AG08396 (cell line): ENCODE results near the gene NEGR1.

Source experiments
- DNase-seq: peaks from one replicate; pipeline ENCODE4 v3.0.0; 2012; ENCODE audit warnings: low spot score, mixed read lengths

NEGR1 gene

GRCh38 chr1:72230746-72231145, 51.6 kb downstream of the NEGR1 start:
- no peak for DNase-seq

- DNase-seq = no peak
Measured at GRCh38 chr1:72229893-72230292, 52.4 kb downstream of the NEGR1 start.

DNA sequence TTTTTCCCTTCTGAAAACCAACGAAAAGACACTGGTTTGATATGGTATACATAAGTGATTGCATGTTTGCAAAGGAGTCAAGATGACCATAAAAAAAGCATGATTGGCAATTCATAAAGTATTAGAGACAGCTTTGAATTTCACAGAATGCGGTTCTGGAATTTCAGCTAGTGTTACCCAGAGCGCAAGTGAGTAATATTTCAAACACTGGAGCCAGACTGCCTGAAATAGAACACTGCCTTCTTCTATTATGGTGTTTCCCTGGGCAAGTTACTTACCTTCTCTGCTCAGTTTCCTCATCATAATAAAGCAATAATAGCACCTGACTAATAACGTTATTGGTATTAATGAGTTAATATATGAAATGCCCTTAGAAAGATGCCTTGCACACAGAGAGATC, 54.7 kb downstream of the NEGR1 start:
- DNase-seq = no peak

DNA sequence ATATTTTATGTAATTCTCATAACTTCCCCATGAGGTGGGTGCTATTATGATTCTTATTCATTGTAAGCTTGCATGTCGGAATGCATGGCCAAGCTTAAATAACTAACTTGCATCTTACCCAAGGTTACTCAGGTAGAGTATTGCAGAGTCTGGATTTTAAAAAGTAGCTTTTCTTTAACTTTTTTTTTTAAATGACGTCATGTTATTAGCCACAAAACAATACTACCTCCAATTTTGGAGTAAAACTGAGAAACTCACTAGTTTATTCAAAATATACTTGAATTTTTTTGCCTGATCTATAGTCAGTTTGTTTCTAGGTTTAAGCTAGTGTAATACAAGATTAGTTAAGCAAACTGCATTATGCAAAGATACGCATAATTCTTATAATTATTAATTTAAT, 57.8 kb downstream of the NEGR1 start:
- no peak for DNase-seq

DNA sequence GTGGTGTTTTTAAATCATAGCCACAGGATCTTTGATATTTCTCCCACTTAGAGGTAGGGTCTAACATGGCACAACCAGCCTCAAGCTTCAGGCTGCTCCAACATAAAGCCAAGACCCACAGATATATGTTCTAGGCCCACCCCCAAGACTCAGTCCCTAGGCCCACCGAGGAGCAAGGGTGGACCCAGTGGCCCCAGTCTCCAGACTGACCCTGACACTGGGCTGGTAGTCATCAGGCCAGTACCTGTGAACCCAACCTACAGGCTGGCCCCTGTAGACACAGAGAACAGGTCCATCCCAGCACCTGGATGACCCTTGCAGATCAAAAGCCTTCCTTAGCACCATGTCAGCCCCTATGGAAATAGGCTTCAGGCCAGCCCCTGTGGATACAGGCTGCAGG, 60.5 kb downstream of the NEGR1 start:
- no peak for DNase-seq

- DNase-seq = no peak
Measured at GRCh38 chr1:72218141-72218739, 64.1 kb downstream of the NEGR1 start.

- no peak for DNase-seq
Measured at GRCh38 chr1:72207059-72207458, 75.3 kb downstream of the NEGR1 start.

DNA sequence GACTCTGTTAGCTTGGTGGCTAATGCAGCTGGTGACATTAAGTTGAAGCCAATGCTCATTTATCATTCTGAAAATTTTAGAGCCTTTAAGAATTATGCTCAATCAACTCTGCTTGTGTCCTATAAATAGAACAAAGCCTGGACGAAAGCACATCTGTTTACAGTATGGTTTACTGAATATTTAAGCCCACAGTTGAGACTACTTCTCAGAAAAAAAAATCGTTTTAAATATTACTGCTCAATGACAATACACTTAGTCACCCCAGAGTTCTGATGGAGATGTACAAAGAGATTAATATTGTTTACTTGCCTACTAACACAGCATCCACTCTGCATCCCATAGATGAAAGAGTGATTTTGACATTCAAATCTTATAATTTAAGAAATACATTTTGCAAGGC, 79.6 kb downstream of the NEGR1 start:
- DNase-seq = no peak

- no peak for DNase-seq
Measured at GRCh38 chr1:72197786-72198185, 84.6 kb downstream of the NEGR1 start.

DNA sequence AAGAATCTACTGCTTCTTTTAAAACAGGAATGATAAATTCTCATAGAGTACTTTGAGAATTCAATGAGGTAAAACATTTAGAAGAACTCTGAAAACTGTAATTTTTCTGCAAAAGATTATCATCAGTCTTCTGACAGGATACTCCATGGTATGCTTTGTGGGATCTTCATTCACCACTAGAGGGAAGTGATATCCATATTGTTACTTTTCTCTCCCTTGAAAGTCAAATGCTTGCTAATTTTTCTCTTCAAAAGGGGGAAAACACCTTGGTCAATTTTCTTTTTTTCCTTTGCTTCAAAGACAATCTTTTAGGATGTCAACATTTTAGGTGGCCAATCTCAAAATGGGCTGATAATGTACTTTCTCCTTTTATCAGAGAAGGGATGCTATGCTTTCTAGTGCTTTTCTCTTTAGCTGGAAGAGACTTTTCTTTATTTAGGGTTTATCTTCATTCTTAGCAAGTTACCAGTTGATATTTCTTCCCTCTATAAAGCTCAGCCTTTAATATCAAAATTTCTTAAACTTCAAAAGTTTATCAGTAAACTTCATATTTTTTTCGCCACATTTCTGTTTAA, 95.5 kb downstream of the NEGR1 start:
- DNase-seq = peak; percentile 4

- no peak for DNase-seq
Measured at GRCh38 chr1:72184099-72184701, 98.1 kb downstream of the NEGR1 start.

- no peak for DNase-seq
Measured at GRCh38 chr1:72182859-72183258, 99.5 kb downstream of the NEGR1 start.

DNA sequence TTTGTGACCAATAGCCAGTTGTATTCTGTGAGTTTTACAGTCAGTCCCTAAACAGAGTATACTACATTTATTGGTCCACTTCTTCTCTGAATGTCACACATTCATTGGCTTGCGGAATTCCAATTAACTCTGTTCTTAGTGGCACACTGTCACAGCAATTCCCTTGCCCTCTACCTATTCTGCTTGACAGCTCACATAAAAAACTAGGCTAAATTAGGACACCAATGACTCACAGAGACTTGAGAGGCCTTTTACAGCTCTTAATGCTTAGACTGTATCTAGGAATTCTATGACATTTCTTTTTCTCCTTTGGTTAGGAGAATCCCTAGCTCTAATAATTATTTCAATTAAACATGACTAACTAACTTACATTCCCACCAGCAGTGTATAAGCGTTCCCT, 104.1 kb downstream of the NEGR1 start:
- DNase-seq = peak; percentile 7

- DNase-seq = no peak
Measured at GRCh38 chr1:72177711-72178110, 104.6 kb downstream of the NEGR1 start.

GRCh38 chr1:72170246-72170645, 112.1 kb downstream of the NEGR1 start:
- no peak for DNase-seq

DNA sequence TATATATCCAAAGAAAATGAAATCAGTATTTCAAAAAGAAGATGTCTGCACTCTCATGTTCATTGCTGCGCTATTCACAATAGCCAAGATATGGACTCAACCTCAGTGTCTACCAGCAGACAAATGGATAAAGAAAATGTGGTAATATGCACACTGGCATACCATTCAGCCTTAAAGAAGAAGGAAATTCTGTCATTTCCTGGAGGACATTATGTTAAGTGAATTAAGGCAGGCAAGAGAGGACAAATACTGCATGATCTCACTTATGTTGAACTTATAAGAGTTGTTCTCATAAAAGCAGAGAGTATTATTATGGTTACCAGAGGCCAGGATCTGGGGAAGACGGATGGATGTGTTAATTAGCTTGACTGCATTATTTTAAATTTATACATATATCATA, 115.9 kb downstream of the NEGR1 start:
- DNase-seq = no peak

DNA sequence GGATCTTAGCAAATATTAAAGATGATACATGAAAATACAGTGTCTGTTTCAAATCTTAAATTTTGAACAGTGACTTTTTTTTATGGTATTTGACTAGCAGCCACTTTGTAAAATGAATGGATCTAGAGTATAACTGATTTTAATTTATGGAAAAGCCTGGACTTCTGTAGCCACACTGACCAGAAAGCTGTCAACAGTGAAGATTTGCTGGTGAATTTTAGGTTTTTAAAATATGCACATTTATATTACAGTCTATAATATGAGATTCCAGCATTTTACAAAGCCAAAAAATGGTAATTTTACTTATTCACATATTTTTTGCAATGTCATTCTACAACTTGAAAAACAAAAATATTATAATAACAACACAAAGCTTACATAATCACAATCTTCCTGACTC, 131.8 kb downstream of the NEGR1 start:
- no peak for DNase-seq

GRCh38 chr1:72141875-72142274, 140.5 kb downstream of the NEGR1 start:
- DNase-seq = no peak

DNA sequence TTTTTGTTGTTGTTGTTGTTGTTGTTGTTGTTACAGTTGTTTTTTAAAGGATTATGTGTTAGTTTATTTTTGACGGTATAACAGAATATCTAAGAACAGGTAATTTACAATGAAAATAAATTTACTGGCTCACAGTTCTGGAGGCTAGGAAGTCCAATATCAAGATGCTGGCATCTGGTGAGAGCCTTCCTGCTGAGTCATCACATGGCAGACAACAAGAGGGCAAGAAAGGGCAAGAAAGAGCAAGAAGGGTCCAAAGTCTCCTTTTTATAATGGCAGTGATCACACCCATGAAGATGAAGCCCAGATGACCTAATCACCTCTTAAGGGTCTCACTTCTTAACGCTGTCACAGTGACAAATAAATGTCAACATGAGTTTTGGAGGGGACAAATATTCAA, 142.1 kb downstream of the NEGR1 start:
- DNase-seq = no peak

DNA sequence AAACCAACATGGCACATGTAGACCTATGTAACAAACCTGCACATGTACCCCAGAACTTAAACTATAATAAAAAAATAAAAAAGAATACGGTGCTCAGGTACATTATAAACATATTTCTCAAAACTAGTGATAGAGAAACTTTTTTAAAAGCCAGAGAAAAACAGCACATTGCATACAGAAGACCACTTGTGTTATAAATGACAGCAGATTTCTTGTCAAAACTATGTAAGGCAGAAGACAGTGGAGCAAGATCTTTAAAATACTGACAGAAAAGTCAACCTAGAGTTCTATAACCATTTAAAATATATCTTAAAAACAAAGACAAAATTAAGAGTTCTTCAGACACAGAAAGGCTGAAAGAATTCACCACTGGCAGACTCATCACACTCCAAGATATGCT, 144.7 kb downstream of the NEGR1 start:
- no peak for DNase-seq

GRCh38 chr1:72129869-72130268, 152.5 kb downstream of the NEGR1 start:
- no peak for DNase-seq

- no peak for DNase-seq
Measured at GRCh38 chr1:72122099-72122880, 160.0 kb downstream of the NEGR1 start.

DNA sequence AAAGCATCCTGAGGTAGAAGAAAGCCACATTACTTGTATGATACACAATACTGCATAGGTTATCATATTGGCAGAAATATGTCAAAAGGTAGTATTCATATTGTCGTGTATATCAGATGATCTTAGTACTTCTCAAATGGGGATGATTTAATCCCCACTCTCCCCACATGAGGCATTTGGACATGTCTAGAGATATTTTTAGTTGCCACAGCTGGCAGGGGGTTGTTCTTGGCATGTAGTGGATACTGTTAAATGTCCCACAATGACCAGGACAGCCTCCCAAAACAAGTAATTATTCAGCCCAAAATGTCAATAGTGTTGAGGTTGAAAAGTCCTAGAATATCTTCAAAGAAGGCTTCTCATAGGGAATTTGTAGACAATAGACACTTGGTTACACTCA, 162.8 kb downstream of the NEGR1 start:
- no peak for DNase-seq
